HepG2 (cell line): ENCODE results near the gene OR5K2.

Experiments used
- CREM ChIP-seq, 2 experiments: sonication (generic) in 1 of 2; formaldehyde crosslinking in 1 of 2; IDR thresholded peaks; 2 replicates each; pipeline versions ENCODE4 v1.4.0 to v1.6.1; 2016 to 2020; ENCODE audit warnings: antibody characterized with exemption in 1 of 2, mild to moderate bottlenecking in 1 of 2, missing genetic modification reagents in 1 of 2
- CTCF ChIP-seq: sonication (generic); formaldehyde crosslinking; IDR thresholded peaks from 2 replicates; pipeline ENCODE4 v1.5.0; 2020; ENCODE audit warnings: mild to moderate bottlenecking, missing genetic modification reagents, moderate library complexity
- GABPA ChIP-seq, 2 experiments: IDR thresholded peaks; 2 replicates each; pipeline ENCODE4 v1.6.1; 2011 to 2016; ENCODE audit warnings: low read depth in 2 of 2, low read length in 1 of 2, missing biosample characterization in 1 of 2, missing genetic modification characterization in 1 of 2
- JUN ChIP-seq: sonication (generic); formaldehyde crosslinking; IDR thresholded peaks from 2 replicates; pipeline ENCODE4 v1.4.0; 2020; ENCODE audit warnings: mild to moderate bottlenecking, missing genetic modification reagents
- MED13 ChIP-seq: sonication (generic); formaldehyde crosslinking; IDR thresholded peaks from 2 replicates; pipeline ENCODE4 v1.5.0; 2020; ENCODE audit warnings: missing genetic modification reagents
- PHF8 ChIP-seq: sonication (generic); formaldehyde crosslinking; IDR thresholded peaks from 2 replicates; pipeline ENCODE4 v1.5.0; 2020; ENCODE audit warnings: missing genetic modification reagents
- POLR2A ChIP-seq, 2 experiments: IDR thresholded peaks; 2 replicates each; pipeline ENCODE4 v1.6.1; 2011; ENCODE audit warnings: low read depth in 2 of 2, low read length in 2 of 2, mild to moderate bottlenecking in 1 of 2, moderate library complexity in 1 of 2; ENCODE audit not compliant: insufficient read depth in 1 of 2
- RAD21 ChIP-seq: fragments of 450-650 bp; formaldehyde crosslinking; IDR thresholded peaks from 2 replicates; pipeline ENCODE4 v1.5.0; 2020; ENCODE audit warnings: mild to moderate bottlenecking
- SMARCC2 ChIP-seq: fragments of 450-650 bp; IDR thresholded peaks from 2 replicates; pipeline ENCODE4 v1.6.1; 2017; ENCODE audit warnings: antibody characterized with exemption, mild to moderate bottlenecking
- SRSF4 ChIP-seq: fragments of 200-400 bp; formaldehyde crosslinking; IDR thresholded peaks from one replicate; pipeline ENCODE4 v1.6.1; 2018; ENCODE audit warnings: mild to moderate bottlenecking, low read depth, low read length, moderate library complexity; ENCODE audit not compliant: poor library complexity, severe bottlenecking
- ZNF598 ChIP-seq: sonication (generic); formaldehyde crosslinking; IDR thresholded peaks from 2 replicates; pipeline ENCODE4 v1.5.1; 2020; ENCODE audit warnings: mild to moderate bottlenecking, missing genetic modification reagents, borderline replicate concordance
- TF ChIP-seq, protein P1 (sequence below): IDR thresholded peaks from 2 replicates; pipeline ENCODE4 v1.6.1; 2012; ENCODE audit warnings: inconsistent platforms

DNA sequence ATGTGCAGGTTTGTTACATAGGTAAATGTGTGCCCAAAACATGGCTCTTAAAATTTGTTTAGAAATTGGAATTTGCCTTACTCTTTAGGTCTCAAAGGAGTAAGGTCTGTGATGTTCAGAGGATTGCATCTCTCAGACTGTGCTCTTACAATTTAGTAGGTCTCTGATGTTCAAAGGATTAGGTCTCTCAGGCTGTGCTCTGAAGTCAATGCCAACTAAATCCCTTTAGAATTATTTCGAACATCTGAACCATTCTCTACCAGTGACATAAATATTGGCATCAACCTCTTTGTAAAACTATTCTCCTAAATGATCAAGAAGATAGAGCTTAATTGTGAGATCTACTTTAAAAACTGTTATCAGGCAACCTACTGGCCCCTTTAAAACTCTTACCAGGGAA lies 34.6 kb upstream of the OR5K2 start, which contains the start of gene OR5K1:
- TF ChIP-seq ZNF598 (CRISPR knock-in tag): no peak
- no peak for TF ChIP-seq GABPA (IDR thresholded peaks at IDR 0.05; ENCODE audit: low read depth, low read length)
- TF ChIP-seq GABPA (CRISPR knock-in tag; IDR thresholded peaks at IDR 0.05; ENCODE audit: low read depth): no peak
- no peak for TF ChIP-seq CTCF (CRISPR knock-in tag)
- no peak for TF ChIP-seq SMARCC2
- TF ChIP-seq POLR2A (IDR thresholded peaks at IDR 0.05; ENCODE audit: insufficient read depth in 1 of 2, low read depth in 2 of 2, low read length in 2 of 2): no peak
- TF ChIP-seq RAD21 (CRISPR knock-in tag): no peak
- TF ChIP-seq, protein P1, sequence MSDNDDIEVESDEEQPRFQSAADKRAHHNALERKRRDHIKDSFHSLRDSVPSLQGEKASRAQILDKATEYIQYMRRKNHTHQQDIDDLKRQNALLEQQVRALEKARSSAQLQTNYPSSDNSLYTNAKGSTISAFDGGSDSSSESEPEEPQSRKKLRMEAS: no peak
- no peak for TF ChIP-seq JUN (CRISPR knock-in tag)
- no peak for TF ChIP-seq MED13 (CRISPR knock-in tag)
- no peak for TF ChIP-seq SRSF4
- TF ChIP-seq PHF8 (CRISPR knock-in tag): no peak
- no peak for TF ChIP-seq CREM (IDR thresholded peaks at IDR 0.05)
- TF ChIP-seq CREM (CRISPR knock-in tag; IDR thresholded peaks at IDR 0.05): no peak
